GM21423 (cell line): ENCODE results near the gene OSM.
"Not testable (repeated sequence)": the region's sequence is repeated elsewhere in the genome, so short reads cannot be mapped to it uniquely, and the experiment has no call there.

ENCODE experiments used
- ATAC-seq: cut with Tn5 transposase; IDR thresholded peaks from one replicate; pipeline ENCODE4 v1.9.1; 2021; ENCODE audit warnings: mild to moderate bottlenecking, moderate library complexity; ENCODE audit not compliant: unreplicated experiment

Gene OSM

GRCh38 chr22:30230330-30230729 is 36.3 kb downstream of the OSM start:
- no peak for ATAC-seq

DNA sequence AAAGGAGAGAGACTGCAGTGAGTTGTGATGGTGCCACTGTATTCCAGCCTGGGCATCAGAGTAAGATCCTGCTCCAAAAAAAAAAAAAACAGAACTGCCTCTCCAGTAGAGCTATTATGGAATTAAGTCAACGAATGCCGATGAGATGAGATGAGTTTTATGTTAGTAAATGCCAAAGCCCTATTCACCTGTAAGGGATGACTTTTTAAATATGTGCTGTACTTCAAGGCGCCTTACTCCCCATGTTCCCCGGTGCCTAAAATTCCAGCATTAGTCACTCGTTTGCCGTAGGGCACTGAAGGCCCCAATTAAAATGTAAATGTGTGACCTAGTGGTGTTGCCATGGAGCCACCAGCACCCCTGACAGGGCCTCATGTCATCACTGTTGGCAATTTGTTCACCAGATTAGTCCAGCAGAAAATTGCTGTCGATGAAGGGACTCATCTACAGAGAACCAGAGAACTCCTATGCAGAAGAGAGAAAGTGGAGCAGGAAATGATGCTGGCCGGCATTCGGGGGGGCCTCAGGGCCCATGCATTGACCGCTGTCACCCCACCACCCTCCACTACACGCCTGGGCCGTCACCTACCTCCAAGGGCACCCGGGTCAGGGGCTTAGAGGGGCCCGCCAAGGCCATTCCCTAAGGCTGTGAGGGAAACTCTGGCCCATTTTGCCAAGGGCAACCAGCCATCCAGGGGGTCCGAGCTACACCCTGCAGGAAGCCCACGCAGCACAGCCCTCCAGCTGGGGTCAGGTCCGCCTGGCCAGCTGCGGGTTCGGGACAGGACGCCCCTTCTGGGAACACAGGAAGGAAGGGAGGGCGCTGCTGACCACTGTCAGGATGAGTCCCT is 37.9 kb downstream of the OSM start:
- ATAC-seq: no peak

GRCh38 chr22:30227438-30228228 is 39.0 kb downstream of the OSM start:
- ATAC-seq: no peak

DNA sequence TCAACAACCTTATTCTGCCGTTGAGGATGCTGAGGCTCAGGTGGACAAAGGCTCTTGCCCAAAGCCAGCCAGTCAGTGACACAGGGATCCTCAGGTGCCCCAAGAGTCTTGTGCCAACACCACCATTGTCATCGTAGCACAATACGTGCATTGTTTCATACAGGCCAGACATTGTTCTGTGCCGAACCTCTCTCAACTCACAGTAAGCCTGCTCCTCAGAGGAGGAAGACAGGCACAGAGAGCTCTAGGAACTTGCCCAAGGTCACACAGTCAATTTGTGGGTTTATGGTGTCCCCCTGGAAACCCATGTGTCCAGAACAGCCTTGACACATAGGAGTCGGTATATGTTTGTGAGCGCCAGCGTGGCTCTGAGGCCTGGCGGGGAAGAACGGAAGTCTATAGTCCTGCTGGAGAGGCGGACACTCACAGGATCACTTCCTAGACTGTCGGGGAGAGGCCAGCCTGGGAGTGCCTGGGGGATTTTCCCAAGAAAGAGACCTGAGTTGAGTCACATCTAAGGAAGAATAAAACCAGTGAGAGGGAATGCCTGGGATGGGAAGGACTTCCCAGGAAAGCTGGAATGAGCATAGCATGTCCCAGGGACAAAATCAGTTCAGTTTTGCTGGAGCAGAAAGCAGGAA is 40.3 kb downstream of the OSM start:
- no peak for ATAC-seq

DNA sequence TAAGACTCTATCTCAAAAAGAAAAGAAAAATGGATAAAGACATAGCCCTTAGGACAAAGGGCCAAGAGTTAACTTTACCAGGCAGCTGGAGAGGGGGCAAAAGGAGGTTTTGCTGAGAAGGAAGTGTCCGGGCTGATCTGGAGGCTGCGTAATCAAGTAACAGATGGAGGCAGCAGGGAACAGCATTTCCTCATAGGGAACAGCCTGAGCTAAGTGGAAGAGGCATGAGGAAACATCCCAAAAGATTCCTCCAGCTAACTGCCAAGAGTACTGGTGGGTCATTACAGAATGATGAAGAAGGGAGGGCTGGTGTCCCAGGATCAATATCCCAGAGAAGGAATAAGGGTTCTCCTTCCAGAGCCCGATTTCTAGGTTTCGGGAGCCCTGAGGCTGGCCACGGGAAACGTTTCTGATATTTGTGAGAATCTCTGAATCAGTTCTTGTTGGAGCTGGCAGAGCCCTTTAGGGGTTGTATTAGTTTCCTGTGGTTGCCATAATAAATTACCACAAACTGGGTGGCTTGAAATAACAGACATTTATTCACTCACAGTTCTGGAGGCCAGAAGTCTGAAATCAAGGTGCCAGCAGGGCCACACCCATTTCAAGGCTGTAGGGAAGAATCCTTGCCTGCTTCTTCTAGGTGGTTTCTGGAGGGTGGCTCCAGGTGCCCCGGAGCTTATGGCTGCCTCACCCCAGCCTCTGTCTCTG is 41.3 kb downstream of the OSM start:
- ATAC-seq: no peak

- ATAC-seq: no peak
Observed at GRCh38 chr22:30224161-30224857, 42.3 kb downstream of the OSM start.

DNA sequence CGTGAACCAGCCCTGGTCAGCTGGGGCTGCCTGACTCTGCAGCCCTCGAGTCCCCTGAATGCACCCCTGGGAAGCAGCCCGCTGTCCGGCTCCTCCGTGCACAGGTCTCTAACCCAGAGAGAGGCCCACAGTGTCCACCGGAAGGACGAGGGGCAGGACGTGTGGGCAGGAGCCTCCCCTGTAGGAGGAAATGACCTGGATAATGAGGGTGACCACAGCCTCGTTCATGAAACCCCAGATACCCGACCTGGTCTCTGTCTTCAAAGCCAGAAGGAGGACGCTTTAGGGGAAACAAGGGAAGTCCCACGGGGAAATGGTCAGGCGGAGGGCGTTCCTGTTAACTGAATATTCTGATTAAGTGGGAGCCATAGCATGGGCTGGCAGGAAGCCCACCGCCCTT is 43.3 kb downstream of the OSM start:
- no peak for ATAC-seq

GRCh38 chr22:30222321-30222720 is 44.3 kb downstream of the OSM start:
- ATAC-seq: no peak

DNA sequence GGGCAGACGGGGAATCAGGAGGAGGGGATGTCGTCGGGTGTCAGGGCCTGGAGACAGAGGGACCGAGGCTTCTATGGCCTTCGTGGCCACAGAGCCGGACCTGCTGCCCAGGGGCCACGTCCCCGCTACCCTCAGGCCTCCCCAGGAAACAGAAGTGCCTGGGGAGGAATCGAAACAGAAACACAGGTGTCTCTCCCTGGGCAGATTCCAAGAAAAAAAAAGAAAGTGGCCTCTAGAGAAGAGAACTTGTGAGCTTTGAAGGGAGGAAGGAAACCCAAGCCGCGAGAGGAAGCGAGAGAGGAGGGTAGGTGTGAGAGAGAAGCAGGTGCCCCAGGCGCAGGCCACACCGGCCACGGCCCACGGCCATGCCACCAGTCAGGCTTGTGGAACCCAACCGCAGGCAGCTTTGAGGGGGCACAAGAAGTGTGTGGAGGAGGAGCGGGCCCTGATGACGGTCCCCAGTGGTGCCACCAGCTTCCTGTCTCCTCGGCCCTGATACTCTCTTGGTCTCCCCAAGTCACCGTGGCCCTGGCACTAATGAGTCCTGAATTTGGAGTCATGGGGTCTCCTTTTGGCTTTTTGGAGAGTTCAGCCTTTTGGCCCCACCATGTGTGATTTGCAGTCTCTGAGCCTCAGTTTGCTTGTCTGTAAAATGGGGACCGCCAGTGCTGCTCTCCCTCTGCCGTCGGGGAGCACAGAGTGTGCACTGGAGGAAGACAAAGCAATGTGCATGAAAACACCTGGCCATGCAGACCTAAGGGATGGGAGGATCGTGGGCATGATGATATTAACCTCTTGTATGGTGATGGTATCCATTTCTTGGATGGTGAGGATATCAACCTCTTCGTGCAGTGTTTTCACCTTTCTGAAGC is 45.3 kb downstream of the OSM start:
- ATAC-seq: peak; percentile 42

- no peak for ATAC-seq
Observed at GRCh38 chr22:30220338-30221012, 46.2 kb downstream of the OSM start.

GRCh38 chr22:30219668-30220278 is 46.9 kb downstream of the OSM start:
- no peak for ATAC-seq

DNA sequence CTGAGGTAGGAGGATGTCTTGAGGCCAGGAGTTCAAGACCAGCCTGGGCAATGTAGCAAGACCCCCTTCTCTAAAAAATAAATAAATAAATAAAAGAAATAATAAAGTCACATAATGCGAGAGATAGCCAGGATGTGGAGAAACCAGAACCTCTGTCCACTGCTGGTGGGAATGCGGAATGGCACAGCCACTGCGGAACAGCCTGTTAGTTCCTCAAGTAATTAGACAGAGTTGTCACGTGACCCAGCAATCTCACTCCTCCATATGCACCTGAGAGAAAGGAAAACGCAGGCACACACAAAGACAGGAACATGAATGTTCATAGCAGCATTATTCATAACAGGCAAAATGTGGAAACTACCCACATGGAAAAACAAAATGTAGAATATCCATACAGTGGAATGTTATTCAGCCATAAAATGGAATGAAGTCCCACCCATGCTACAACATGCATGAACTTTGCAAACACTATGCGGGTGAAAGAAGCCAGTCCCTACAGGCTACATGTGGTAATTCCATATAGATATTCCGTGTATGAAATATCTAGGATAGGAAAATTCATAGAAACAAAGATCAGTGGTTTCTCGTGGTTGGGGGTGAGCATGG is 47.5 kb downstream of the OSM start:
- no peak for ATAC-seq

- ATAC-seq: no peak
Observed at GRCh38 chr22:30217698-30218560, 48.7 kb downstream of the OSM start.

DNA sequence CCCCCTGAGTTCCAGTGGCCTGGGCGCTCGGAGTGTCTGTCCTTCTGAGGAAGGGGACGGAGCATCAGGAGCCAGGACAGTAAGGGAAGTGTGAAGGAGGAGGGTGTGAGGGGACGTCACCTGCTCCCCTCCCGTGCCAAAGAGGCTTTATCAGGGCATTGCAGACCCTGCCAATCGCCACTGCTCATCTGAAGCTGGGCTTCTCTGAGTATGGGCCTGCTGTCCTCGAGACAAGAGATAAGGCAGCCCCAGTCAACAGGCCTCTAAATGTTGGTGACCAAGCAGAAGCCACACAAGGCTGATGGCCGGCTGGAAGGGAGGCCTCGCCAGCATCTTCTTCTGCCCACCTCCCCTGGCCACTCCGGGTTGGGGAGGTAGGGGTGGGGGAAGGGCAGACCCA is 49.9 kb downstream of the OSM start:
- no peak for ATAC-seq

GRCh38 chr22:30216272-30216671 is 50.4 kb downstream of the OSM start:
- ATAC-seq: not testable (repeated sequence)

DNA sequence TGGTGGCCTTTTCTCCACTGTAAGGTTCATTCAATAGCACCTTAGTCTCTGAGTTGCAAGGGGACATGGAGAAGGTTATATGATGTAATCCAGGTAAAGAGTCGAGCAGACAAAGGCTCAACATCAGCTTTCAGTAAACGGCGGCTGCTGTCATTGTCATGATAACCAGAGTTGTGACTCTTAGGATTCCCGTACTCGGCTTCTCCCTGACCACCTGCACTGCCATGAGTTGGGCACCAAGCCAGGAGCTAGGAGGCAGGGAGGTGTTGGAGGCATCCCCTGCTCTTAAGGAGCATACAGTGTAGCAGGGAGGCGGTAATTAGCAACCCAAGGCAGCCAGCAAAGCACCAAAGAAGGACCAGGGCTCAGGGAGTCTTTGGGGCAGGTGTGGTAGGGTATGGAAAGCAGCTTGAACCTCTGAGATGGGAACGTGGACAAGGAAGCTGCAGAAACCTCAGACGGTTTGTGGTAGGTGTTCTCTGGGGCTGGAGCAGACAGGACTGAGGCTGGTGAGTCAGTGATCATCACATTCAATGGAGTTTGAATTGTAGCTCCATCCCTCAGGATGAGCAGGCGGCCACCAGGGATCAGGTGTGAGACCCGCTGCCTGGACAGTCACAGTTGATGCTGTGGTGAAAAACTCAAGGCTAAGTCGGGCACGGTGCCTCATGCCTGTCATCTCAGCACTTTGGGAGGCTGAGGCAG is 51.8 kb downstream of the OSM start:
- ATAC-seq: no peak
